BJ (cell line): Measurements from ENCODE around the gene TCF4. TPM values are rescaled to one million over a fixed set of nuclear protein-coding genes. Genes with fewer than 3 reads are reported as not detected.

Experiments used
- CTCF ChIA-PET: fragments of 350-600 bp; formaldehyde crosslinking; extraction: SDS; loops from one replicate; lab custom pipeline; 2021; ENCODE audit warnings: antibody characterized with exemption, inconsistent platforms; lab: Yijun Ruan, JAX
- POLR2A ChIA-PET: fragments of 300-600 bp; sonication (Branson Sonifier 250); formaldehyde crosslinking; extraction: SDS; loops from one replicate; lab custom pipeline; 2021; ENCODE audit warnings: antibody characterized with exemption; lab: Charles Lee
- DNase-seq: peaks from one replicate; pipeline ENCODE4 v3.0.0-alpha.2; 2011; ENCODE audit warnings: low read depth
- H3K27me3 ChIP-seq: 2 replicates; pipeline ENCODE4 v1.6.0; 2011; ENCODE audit warnings: low read length; ENCODE audit not compliant: control insufficient read depth, insufficient read depth
- H3K36me3 ChIP-seq: 2 replicates; pipeline ENCODE4 v1.5.1; 2011; ENCODE audit warnings: low read length; ENCODE audit not compliant: control insufficient read depth, insufficient read depth
- H3K4me3 ChIP-seq: 2 replicates; pipeline ENCODE4 v1.5.1; 2011; ENCODE audit warnings: low read depth, mild to moderate bottlenecking, control low read depth, low read length
- polyA plus RNA-seq: library from polyadenylated mRNA; depleted of rRNA; stranded (reverse); fragments of >200 nt; gene quantifications from 2 replicates; pipeline ENCODE4 v1.2.3, GENCODE V29; 2011
- TF ChIP-seq, protein P1 (sequence below): IDR thresholded peaks from 2 replicates; pipeline ENCODE4 v1.5.1; 2011; ENCODE audit warnings: low read depth, mild to moderate bottlenecking, control low read depth, inconsistent platforms, low read length, moderate library complexity; ENCODE audit not compliant: insufficient read depth

Gene TCF4
- polyA plus RNA-seq, 1 experiment: 65.8 TPM

DNA sequence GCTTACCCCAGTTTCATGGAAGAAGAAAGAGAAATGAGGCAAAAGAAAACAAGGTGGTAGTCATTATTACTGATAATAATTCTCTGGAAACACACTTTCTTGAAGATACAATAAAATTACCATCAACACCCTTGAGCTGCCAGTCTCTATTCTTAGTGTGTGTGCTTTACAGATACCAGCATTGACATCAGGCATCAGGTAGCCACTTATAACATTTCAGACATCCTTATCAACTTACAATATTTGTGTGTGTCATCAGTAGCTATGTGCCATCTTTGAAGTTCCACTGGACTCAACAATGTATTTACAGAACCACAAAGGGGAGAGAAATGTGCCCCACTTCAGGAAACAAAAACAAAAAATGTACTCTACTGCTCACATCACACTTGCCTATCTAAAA lies 62.1 kb downstream of the TCF4 start:
- ChIA-PET CTCF (no interaction called here), POLR2A (no interaction called here)
- Histone ChIP-seq H3K27me3 (no peaks in the 10 kb centered on the region), H3K36me3 (no peaks in the 10 kb centered on the region), H3K4me3 (no peak overlapping the region)
- TF ChIP-seq, protein P1, sequence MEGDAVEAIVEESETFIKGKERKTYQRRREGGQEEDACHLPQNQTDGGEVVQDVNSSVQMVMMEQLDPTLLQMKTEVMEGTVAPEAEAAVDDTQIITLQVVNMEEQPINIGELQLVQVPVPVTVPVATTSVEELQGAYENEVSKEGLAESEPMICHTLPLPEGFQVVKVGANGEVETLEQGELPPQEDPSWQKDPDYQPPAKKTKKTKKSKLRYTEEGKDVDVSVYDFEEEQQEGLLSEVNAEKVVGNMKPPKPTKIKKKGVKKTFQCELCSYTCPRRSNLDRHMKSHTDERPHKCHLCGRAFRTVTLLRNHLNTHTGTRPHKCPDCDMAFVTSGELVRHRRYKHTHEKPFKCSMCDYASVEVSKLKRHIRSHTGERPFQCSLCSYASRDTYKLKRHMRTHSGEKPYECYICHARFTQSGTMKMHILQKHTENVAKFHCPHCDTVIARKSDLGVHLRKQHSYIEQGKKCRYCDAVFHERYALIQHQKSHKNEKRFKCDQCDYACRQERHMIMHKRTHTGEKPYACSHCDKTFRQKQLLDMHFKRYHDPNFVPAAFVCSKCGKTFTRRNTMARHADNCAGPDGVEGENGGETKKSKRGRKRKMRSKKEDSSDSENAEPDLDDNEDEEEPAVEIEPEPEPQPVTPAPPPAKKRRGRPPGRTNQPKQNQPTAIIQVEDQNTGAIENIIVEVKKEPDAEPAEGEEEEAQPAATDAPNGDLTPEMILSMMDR: no peak
- no peak for DNase-seq

DNA sequence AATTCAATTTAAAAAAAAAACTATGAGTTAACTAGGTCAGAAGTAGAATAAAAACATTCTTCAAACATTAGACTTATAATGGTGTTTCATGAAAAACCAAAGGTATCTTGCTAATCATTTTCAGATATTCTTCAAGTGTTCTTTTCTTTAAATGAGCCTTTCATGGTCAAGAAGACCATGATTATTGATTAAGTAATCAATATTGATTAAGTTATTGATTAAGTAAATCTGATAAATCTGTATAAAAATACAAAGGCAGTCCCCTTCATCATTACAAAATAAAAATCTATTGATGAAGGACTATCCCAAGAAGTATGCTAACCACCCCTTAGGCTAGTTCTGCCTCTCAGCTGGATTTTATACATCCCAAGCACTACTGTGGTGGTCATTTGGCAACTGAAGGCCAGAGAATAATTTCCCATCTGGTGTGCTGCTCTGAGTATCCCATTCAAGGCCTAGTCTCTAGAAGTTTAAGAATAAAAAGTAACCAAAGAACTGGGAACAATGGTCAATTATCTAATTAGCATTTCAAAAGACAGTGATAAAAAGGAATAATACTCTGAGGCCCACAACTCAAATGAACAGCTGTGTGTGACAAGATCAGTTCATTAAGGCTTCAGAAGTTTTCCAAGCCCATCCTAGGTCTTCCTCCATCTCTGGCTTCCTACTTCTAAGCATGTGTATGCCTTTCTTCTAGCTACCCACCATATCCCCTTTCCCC lies 63.5 kb downstream of the TCF4 start:
- H3K27me3 ChIP-seq: no peaks in the 10 kb centered on the region
- H3K4me3 ChIP-seq: no peak overlapping the region
- ChIA-PET POLR2A (no interaction called here), CTCF (no interaction called here)
- DNase-seq: no peak
- TF ChIP-seq, protein P1: no peak
- no peaks in the 10 kb centered on the region for H3K36me3 ChIP-seq

DNA sequence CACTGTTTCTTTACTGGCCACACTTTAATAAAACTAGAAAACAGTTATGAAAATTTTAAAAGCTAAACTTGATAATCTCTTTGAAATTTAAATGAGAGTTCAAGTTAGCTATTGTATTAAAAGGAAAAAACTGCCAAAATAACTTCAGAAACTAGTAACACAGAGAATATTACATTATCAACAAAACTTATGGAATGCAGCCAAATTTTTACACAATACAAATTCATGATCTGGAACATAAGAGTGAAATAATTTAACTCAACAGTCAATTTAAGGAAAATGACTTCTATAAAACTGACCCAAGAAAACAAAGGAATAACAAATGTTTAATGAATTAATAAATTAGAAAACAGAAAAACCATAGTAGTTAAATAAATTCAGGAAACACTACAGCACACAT lies 65.0 kb downstream of the TCF4 start:
- no peak overlapping the region for H3K4me3 ChIP-seq
- no peaks in the 10 kb centered on the region for H3K36me3 ChIP-seq
- TF ChIP-seq, protein P1: no peak
- H3K27me3 ChIP-seq: no peaks in the 10 kb centered on the region
- POLR2A ChIA-PET: no interaction called here
- CTCF ChIA-PET: no interaction called here
- DNase-seq: no peak

DNA sequence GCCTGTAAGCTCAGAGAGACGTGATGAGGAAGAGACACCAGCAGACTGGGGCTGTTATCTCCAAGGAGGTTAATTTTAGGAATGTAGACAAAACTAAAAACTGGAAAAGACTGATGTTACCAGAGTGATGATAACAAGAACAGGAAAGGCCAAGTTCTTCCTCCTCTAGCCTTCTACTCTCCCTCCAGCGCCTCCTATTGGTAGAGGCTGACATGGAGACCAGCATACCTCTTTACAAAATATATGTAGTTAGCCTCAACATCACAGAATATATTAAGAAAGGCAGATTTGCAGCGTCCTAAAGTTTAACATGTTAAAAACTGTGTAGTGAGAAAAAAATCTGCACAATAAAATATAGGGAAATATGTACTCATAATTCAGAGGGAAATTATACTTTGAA lies 66.0 kb downstream of the TCF4 start:
- no peaks in the 10 kb centered on the region for H3K27me3 ChIP-seq
- CTCF ChIA-PET: no interaction called here
- POLR2A ChIA-PET: no interaction called here
- no peak overlapping the region for H3K4me3 ChIP-seq
- TF ChIP-seq, protein P1: 0 out of 2 replicates have a peak, but pooled peaks have one; percentile 12
- H3K36me3 ChIP-seq: no peaks in the 10 kb centered on the region
- DNase-seq: no peak

DNA sequence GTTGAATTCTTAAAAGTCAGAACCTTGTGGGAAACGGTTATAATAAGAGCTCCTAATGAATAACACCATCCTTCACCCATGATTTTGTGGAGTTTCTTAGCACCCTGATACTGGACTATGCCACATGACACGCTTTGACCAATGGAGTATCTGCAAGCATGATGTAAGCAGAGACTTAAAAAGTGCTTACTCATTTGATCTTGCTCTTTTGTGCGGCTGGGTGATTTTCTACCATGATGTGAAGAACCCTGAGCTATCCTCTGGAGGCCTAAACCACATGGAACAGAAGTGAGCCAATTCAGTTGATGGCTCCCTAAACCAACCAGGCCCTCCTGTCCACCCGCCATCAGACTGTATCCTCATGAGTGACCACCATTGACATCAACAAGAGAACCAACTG lies 70.9 kb downstream of the TCF4 start:
- no peaks in the 10 kb centered on the region for H3K36me3 ChIP-seq
- ChIA-PET CTCF (no interaction called here), POLR2A (no interaction called here)
- TF ChIP-seq, protein P1: no peak
- no peak for DNase-seq
- no peaks in the 10 kb centered on the region for H3K27me3 ChIP-seq
- no peak overlapping the region for H3K4me3 ChIP-seq
